RWPE2 (cell line): ENCODE data around the gene ZNF275.

Experiments used
- ATAC-seq: fragments of 200-7000 bp; cut with Tn5 transposase; 3 replicates; pipeline ENCODE4 v1.9.1; 2021; ENCODE audit warnings: low read depth
- DNase-seq: peaks from one replicate; pipeline ENCODE4 v3.0.0-alpha.2; 2020; ENCODE audit warnings: low spot score
- H3K27ac ChIP-seq: fragments of 450-650 bp; 2 replicates; pipeline ENCODE4 v1.5.1; 2017; ENCODE audit warnings: mild to moderate bottlenecking; ENCODE audit not compliant: poor library complexity, severe bottlenecking
- H3K27me3 ChIP-seq: fragments of 250-450 bp; sonication (Bioruptor Pico); 2 replicates; pipeline ENCODE4 v1.5.1; 2021; ENCODE audit warnings: mild to moderate bottlenecking, moderate library complexity; ENCODE audit not compliant: insufficient read depth, poor library complexity, severe bottlenecking
- H3K36me3 ChIP-seq: fragments of 250-450 bp; sonication (Bioruptor Pico); 2 replicates; pipeline ENCODE4 v1.5.1; 2020; ENCODE audit warnings: low read depth, mild to moderate bottlenecking, moderate library complexity
- H3K4me1 ChIP-seq: fragments of 250-450 bp; sonication (Bioruptor Pico); 2 replicates; pipeline ENCODE4 v1.5.1; 2021; ENCODE audit warnings: mild to moderate bottlenecking, moderate library complexity; ENCODE audit not compliant: insufficient read depth, poor library complexity, severe bottlenecking
- H3K4me3 ChIP-seq: fragments of 250-450 bp; sonication (Bioruptor Pico); 2 replicates; pipeline ENCODE4 v1.5.1; 2021; ENCODE audit warnings: mild to moderate bottlenecking, moderate library complexity; ENCODE audit not compliant: severe bottlenecking
- H3K9me3 ChIP-seq: fragments of 250-450 bp; sonication (Bioruptor Pico); 2 replicates; pipeline ENCODE4 v1.5.1; 2021; ENCODE audit warnings: mild to moderate bottlenecking, moderate library complexity; ENCODE audit not compliant: severe bottlenecking
- CTCF ChIP-seq: fragments of 450-650 bp; IDR thresholded peaks from one replicate; pipeline ENCODE4 v1.5.1; 2017; ENCODE audit warnings: mild to moderate bottlenecking, moderate library complexity; ENCODE audit not compliant: poor library complexity, severe bottlenecking

The ZNF275 gene

DNA sequence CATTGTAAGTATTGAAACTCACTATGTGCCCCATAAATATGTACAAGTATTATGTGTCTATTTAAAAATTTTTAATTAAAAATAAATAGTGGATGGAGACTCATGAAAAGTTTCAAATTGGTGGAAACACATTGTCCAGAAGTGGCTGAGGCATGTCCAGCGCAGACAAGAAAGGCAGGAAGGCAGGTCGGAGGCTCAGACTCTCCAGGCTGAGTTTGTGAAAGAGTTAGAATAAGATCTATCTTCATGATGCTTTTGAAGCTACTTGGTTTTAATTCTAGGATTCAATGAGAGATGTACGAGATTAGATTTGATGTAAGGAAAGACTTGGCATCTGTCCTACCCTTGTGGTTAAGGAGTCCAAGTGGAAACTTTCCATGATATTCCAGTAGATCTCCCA lies 32.2 kb upstream of the ZNF275 start:
- no peaks in the 10 kb centered on the region for H3K4me1 ChIP-seq
- DNase-seq (no peak), ATAC-seq (no peak)
- no peaks in the 10 kb centered on the region for H3K27me3 ChIP-seq
- no peaks in the 10 kb centered on the region for H3K9me3 ChIP-seq
- no peak overlapping the region for H3K4me3 ChIP-seq
- H3K36me3 ChIP-seq, result no peaks in the 10 kb centered on the region
- no peak for TF ChIP-seq CTCF
- no peak overlapping the region for H3K27ac ChIP-seq

- no peak overlapping the region for H3K27ac ChIP-seq
- DNase-seq (no peak), ATAC-seq (no peak)
- no peak for TF ChIP-seq CTCF
- H3K4me1 ChIP-seq, result no peaks in the 10 kb centered on the region
- H3K36me3 ChIP-seq, result no peaks in the 10 kb centered on the region
- H3K27me3 ChIP-seq, result no peaks in the 10 kb centered on the region
- H3K9me3 ChIP-seq, result no peaks in the 10 kb centered on the region
- H3K4me3 ChIP-seq, result no peak overlapping the region
Measured at GRCh38 chrX:153302796-153303195, 31.2 kb upstream of the ZNF275 start.

DNA sequence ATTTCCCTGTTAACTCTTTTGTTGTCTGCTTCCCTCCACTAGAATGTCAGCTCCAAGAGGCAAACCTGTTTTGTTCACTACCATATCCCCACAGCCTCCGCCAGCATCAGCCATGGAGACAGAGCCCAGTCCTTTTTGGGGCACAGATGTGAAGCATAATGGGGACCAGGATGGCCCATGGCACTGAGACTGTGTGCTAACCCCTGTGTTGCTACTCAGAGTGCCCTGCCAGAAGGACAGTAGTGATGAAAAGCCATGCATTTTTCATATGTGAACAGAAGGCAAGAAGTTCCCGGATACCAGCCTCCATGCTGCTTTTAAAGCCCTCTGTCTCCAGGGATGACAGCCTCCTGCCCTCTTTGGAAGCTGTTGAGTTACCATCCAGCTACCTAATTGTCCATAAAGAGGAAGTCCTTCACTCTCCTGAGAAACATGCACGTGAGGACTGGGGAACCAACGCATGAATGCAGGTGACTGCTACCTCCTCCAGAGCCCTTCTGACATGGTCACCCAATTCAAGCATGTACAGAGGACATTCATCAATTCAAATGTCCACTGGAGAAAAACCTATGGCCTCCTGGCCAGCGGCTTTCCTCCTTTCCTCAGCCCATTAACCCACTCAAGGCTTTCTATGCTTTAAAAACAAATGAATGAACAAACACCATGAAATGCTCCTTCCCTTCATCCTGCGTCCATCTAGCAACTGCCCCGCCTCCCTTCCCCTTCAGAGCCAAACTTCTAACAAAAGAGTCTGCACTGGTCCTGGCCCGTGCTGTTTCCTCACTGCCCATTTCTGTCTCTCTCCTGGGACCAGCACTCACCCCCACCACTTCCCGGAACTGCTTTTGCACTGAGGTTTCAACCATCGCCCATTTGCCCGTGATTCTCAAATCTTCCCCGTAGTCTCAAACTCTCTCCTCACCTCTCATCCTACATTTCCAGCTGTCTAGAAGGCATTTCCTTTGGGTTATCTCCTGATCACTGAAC lies 30.4 kb upstream of the ZNF275 start:
- Histone ChIP-seq H3K27me3 (no peaks in the 10 kb centered on the region), H3K36me3 (no peaks in the 10 kb centered on the region), H3K4me1 (no peaks in the 10 kb centered on the region), H3K9me3 (no peaks in the 10 kb centered on the region), H3K27ac (no peak overlapping the region), H3K4me3 (no peak overlapping the region)
- ATAC-seq (no peak), DNase-seq (no peak)
- TF ChIP-seq CTCF, result no peak

DNA sequence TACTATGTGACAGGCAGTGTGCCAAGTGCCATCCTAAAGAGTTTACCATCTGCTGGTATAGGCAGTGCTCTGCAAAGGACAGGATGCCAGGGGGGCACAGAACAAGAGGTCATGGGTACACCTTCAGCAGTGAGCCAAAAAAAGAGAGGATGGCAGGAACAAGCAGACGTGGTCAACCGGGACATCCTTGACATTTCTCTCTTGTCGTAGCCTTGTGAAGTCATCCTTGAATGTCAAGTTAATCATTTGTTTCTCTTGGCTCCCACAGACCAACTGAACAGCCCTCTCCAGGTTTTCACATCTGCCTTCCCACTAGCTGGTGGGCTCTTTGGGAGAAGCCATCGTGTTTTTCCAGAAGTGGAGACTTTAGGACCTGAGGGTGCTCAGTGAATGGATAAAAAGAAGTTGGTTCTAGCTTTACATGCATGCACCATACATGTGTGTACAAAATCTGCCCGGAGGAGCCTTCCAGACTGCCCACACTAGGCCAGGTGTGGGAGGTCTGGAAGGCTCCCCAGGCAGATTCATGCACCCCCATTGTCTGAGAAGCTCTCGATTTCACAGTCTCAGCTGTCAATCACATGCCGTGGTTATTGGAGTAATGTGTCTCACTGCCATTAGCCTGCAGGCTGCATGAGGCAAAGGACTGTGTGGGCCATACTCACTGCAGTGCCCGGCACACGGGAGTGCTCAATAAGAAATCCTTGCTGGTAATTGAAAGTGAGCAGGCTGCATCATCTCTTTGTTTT lies 28.8 kb upstream of the ZNF275 start:
- Histone ChIP-seq H3K4me3 (no peak overlapping the region), H3K9me3 (no peaks in the 10 kb centered on the region), H3K36me3 (no peaks in the 10 kb centered on the region), H3K27ac (no peak overlapping the region), H3K4me1 (no peaks in the 10 kb centered on the region), H3K27me3 (no peaks in the 10 kb centered on the region)
- ATAC-seq, result no peak
- DNase-seq, result no peak
- no peak for TF ChIP-seq CTCF
